Suprapubic skin (tissue), 4 donors: ENCODE measurements around the gene MFSD6. TPM values are rescaled to one million over a fixed set of nuclear protein-coding genes. Genes with fewer than 3 reads are reported as not detected.

Source experiments
- DNase-seq, 2 donors: peaks; one replicate each; pipeline ENCODE4 v3.0.0-alpha.2; 2019; ENCODE audit warnings: low spot score in 2 of 2
- H3K27ac ChIP-seq: fragments of 200-600 bp; sonication (generic); one replicate; pipeline ENCODE4 v1.5.1; 2019
- H3K27me3 ChIP-seq: fragments of 200-600 bp; sonication (generic); one replicate; pipeline ENCODE4 v1.5.1; 2019
- H3K36me3 ChIP-seq: fragments of 200-600 bp; sonication (generic); one replicate; pipeline ENCODE4 v1.5.1; 2019
- H3K4me1 ChIP-seq: fragments of 200-600 bp; sonication (generic); one replicate; pipeline ENCODE4 v1.5.1; 2019
- H3K4me3 ChIP-seq: fragments of 200-600 bp; sonication (generic); one replicate; pipeline ENCODE4 v1.5.1; 2019; ENCODE audit warnings: mild to moderate bottlenecking
- H3K9me3 ChIP-seq: fragments of 200-600 bp; sonication (generic); one replicate; pipeline ENCODE4 v1.5.1; 2019
- EP300 ChIP-seq: sonication (generic); formaldehyde crosslinking; IDR thresholded peaks from one replicate; pipeline ENCODE4 v1.6.1; 2017; ENCODE audit warnings: antibody characterized with exemption
- POLR2A ChIP-seq, 2 donors: fragments of 450-650 bp; IDR thresholded peaks; one replicate each; pipeline ENCODE4 v1.6.1; 2017; ENCODE audit warnings: antibody characterized with exemption in 2 of 2, mild to moderate bottlenecking in 2 of 2, moderate library complexity in 2 of 2
- POLR2AphosphoS5 ChIP-seq, 3 donors: sonication (generic); formaldehyde crosslinking; IDR thresholded peaks; one replicate each; pipeline ENCODE4 v1.6.1; 2017; ENCODE audit warnings: antibody characterized with exemption in 3 of 3
- WGBS: methylation state at CpG from one replicate; pipeline ENCODE4 v1.1.5; 2018; 5-methylcytosine and 5-hydroxymethylcytosine counted together
- total RNA-seq, 4 donors: library from RNA; depleted of rRNA; stranded (reverse); fragments of >200 nt; gene quantifications; one replicate each; pipeline ENCODE4 v1.1.0, GENCODE V29; 2016
- TF ChIP-seq, protein P1 (sequence below), 2 donors: fragments of 200-600 bp in 1 of 2; fragments of 450-650 bp in 1 of 2; sonication (generic) in 1 of 2; IDR thresholded peaks; one replicate each; pipeline ENCODE4 v1.5.1; 2016 to 2019; ENCODE audit warnings: antibody characterized with exemption in 2 of 2, mild to moderate bottlenecking in 1 of 2, moderate library complexity in 1 of 2

Gene MFSD6
- total RNA-seq, 4 donors from 2014 or later = 182 to 295 (median 199) TPM

GRCh38 chr2:190435031-190435670 lies 27.0 kb downstream of the MFSD6 start:
- 82% methylated on average over 2 of the region's 2 CpGs for WGBS
- Histone ChIP-seq H3K27ac (no peak overlapping the region), H3K36me3 (peaks cover 21% of the 10 kb centered on the region), H3K9me3 (no peaks in the 10 kb centered on the region), H3K4me3 (no peak overlapping the region), H3K27me3 (no peaks in the 10 kb centered on the region), H3K4me1 (peaks cover 10% of the 10 kb centered on the region)
- DNase-seq = no peak
- no peak for TF ChIP-seq POLR2AphosphoS5 (IDR thresholded peaks at IDR 0.05)
- no peak for TF ChIP-seq POLR2A (IDR thresholded peaks at IDR 0.05)
- no peak for TF ChIP-seq EP300
- TF ChIP-seq, protein P1, sequence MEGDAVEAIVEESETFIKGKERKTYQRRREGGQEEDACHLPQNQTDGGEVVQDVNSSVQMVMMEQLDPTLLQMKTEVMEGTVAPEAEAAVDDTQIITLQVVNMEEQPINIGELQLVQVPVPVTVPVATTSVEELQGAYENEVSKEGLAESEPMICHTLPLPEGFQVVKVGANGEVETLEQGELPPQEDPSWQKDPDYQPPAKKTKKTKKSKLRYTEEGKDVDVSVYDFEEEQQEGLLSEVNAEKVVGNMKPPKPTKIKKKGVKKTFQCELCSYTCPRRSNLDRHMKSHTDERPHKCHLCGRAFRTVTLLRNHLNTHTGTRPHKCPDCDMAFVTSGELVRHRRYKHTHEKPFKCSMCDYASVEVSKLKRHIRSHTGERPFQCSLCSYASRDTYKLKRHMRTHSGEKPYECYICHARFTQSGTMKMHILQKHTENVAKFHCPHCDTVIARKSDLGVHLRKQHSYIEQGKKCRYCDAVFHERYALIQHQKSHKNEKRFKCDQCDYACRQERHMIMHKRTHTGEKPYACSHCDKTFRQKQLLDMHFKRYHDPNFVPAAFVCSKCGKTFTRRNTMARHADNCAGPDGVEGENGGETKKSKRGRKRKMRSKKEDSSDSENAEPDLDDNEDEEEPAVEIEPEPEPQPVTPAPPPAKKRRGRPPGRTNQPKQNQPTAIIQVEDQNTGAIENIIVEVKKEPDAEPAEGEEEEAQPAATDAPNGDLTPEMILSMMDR (IDR thresholded peaks at IDR 0.05) = no peak

DNA sequence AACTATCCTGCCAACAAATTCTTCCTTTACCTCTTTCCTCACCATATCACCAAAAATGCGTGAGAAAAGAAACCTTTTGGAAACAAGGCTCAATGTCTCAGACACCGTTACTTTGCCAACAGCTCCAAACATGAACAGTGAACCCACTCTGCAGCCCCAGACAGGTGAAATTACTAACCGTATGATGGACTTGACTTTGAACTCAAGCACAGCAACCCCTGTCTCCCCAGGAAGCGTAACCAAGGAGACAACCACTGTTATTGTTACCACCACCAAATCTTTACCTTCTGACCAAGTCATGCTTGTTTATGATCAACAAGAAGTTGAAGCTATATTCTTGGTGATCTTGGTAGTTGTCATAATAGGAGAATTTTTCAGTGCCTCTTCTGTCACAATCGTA lies 28.4 kb downstream of the MFSD6 start:
- TF ChIP-seq POLR2AphosphoS5 (IDR thresholded peaks at IDR 0.05) (no peak), POLR2A (IDR thresholded peaks at IDR 0.05) (no peak), EP300 (no peak)
- TF ChIP-seq, protein P1 (IDR thresholded peaks at IDR 0.05) = no peak
- WGBS = 97% methylated on average over 5 of the region's 5 CpGs

GRCh38 chr2:190440113-190440512 lies 32.0 kb downstream of the MFSD6 start:
- peaks cover 49% of the 10 kb centered on the region for H3K4me1 ChIP-seq
- H3K36me3 ChIP-seq = peaks cover 21% of the 10 kb centered on the region
- H3K27ac ChIP-seq = no peak overlapping the region
- H3K4me3 ChIP-seq = no peak overlapping the region
- H3K9me3 ChIP-seq = no peaks in the 10 kb centered on the region
- DNase-seq = no peak
- TF ChIP-seq POLR2A (IDR thresholded peaks at IDR 0.05) (no peak), EP300 (no peak), POLR2AphosphoS5 (IDR thresholded peaks at IDR 0.05) (no peak)
- TF ChIP-seq, protein P1 (IDR thresholded peaks at IDR 0.05) = no peak
- no peaks in the 10 kb centered on the region for H3K27me3 ChIP-seq

More for the DNA sequence above, 28.4 kb downstream of the MFSD6 start:
- H3K4me1 ChIP-seq = peaks cover 21% of the 10 kb centered on the region
- peaks cover 21% of the 10 kb centered on the region for H3K36me3 ChIP-seq
- no peak for DNase-seq
- no peaks in the 10 kb centered on the region for H3K9me3 ChIP-seq
- no peak overlapping the region for H3K27ac ChIP-seq
- H3K4me3 ChIP-seq = no peak overlapping the region
- no peaks in the 10 kb centered on the region for H3K27me3 ChIP-seq

GRCh38 chr2:190441564-190441963 lies 33.4 kb downstream of the MFSD6 start:
- 59% methylated on average over 4 of the region's 4 CpGs for WGBS
- DNase-seq = no peak
- peaks cover 62% of the 10 kb centered on the region for H3K4me1 ChIP-seq
- H3K9me3 ChIP-seq = no peaks in the 10 kb centered on the region
- H3K36me3 ChIP-seq = peaks cover 16% of the 10 kb centered on the region
- no peak overlapping the region for H3K4me3 ChIP-seq
- H3K27ac ChIP-seq = no peak overlapping the region
- TF ChIP-seq POLR2AphosphoS5 (IDR thresholded peaks at IDR 0.05) (no peak), POLR2A (IDR thresholded peaks at IDR 0.05) (no peak), EP300 (no peak)
- TF ChIP-seq, protein P1 (IDR thresholded peaks at IDR 0.05) = no peak
- H3K27me3 ChIP-seq = no peaks in the 10 kb centered on the region

DNA sequence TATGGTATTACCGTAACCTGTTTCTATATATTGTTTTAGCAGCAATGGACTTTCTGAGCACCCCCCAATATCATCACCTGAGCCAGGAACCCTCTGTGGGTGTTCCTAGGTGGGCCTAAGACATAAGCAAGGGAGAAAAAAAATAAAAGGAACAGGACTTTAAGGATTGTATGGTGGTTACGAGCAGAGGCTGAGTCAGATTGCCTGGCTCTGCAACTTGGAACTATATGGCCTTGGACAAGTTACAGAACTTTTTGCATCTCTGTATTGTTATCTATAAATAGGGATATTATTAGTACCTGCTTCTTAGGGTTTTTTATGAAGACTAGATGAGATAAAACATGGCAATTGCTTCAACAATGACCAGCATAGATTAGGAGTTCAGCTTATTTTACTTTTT lies 34.9 kb downstream of the MFSD6 start:
- TF ChIP-seq EP300 (no peak), POLR2A (IDR thresholded peaks at IDR 0.05) (no peak), POLR2AphosphoS5 (IDR thresholded peaks at IDR 0.05) (no peak)
- TF ChIP-seq, protein P1 (IDR thresholded peaks at IDR 0.05) = no peak
- peaks cover 69% of the 10 kb centered on the region for H3K4me1 ChIP-seq
- 82% methylated on average over 2 of the region's 2 CpGs for WGBS

More for the DNA sequence above, 34.9 kb downstream of the MFSD6 start:
- H3K9me3 ChIP-seq = no peaks in the 10 kb centered on the region
- no peaks in the 10 kb centered on the region for H3K27me3 ChIP-seq
- no peak overlapping the region for H3K27ac ChIP-seq
- H3K36me3 ChIP-seq = peaks cover 2% of the 10 kb centered on the region
- no peak for DNase-seq
- H3K4me3 ChIP-seq = no peak overlapping the region
